Mesendoderm (in vitro differentiated cells): ENCODE data around the gene HES3.

Source experiments
- DNase-seq: peaks from one replicate; pipeline ENCODE4 v3.0.0; 2013
- H2AK5ac ChIP-seq: 2 replicates; pipeline ENCODE4 v1.6.1; 2013; ENCODE audit warnings: low read length, inconsistent platforms
- H2BK120ac ChIP-seq: 2 replicates; pipeline ENCODE4 v1.6.1; 2013; ENCODE audit warnings: low read depth, mild to moderate bottlenecking, low read length, moderate library complexity, mixed read lengths
- H2BK15ac ChIP-seq: replicated peaks from 2 replicates; pipeline ENCODE4 v1.6.1; 2013; ENCODE audit warnings: low read depth, mild to moderate bottlenecking, moderate library complexity
- H2BK5ac ChIP-seq: 2 replicates; pipeline ENCODE4 v1.6.1; 2013; ENCODE audit warnings: low read length, inconsistent platforms
- H3K18ac ChIP-seq: 2 replicates; pipeline ENCODE4 v1.6.1; 2013; ENCODE audit warnings: mild to moderate bottlenecking, low read length, mixed read lengths
- H3K23ac ChIP-seq: one replicate; pipeline ENCODE4 v1.6.1; 2013; ENCODE audit warnings: low read length
- H3K27ac ChIP-seq: 2 replicates; pipeline ENCODE4 v1.5.1; 2013; ENCODE audit warnings: low read depth, mild to moderate bottlenecking, inconsistent platforms, low read length, moderate library complexity
- H3K27me3 ChIP-seq: 2 replicates; pipeline ENCODE4 v1.6.1; 2013; ENCODE audit warnings: low read length, control low read depth, mild to moderate bottlenecking, inconsistent platforms; ENCODE audit not compliant: insufficient read depth, poor library complexity
- H3K36me3 ChIP-seq: 2 replicates; pipeline ENCODE4 v1.6.1; 2013; ENCODE audit warnings: low read length, inconsistent platforms; ENCODE audit not compliant: control insufficient read depth, insufficient read depth
- H3K4ac ChIP-seq: one replicate; pipeline ENCODE4 v1.6.1; 2013; ENCODE audit warnings: low read depth, mild to moderate bottlenecking, low read length, moderate library complexity
- H3K4me1 ChIP-seq: 2 replicates; pipeline ENCODE4 v1.6.1; 2013; ENCODE audit warnings: low read depth, low read length, inconsistent platforms; ENCODE audit not compliant: control insufficient read depth
- H3K4me2 ChIP-seq: 2 replicates; pipeline ENCODE4 v1.6.1; 2013; ENCODE audit warnings: low read length
- H3K4me3 ChIP-seq: 2 replicates; pipeline ENCODE4 v1.5.1; 2013; ENCODE audit warnings: mild to moderate bottlenecking, low read length
- H3K56ac ChIP-seq: one replicate; pipeline ENCODE4 v1.6.1; 2013; ENCODE audit warnings: low read length
- H3K79me1 ChIP-seq: 2 replicates; pipeline ENCODE4 v1.6.1; 2013; ENCODE audit warnings: low read length, inconsistent platforms
- H3K79me2 ChIP-seq: 2 replicates; pipeline ENCODE4 v1.6.1; 2013; ENCODE audit warnings: mild to moderate bottlenecking, low read length; ENCODE audit not compliant: control insufficient read depth, insufficient read depth
- H3K9ac ChIP-seq: 2 replicates; pipeline ENCODE4 v1.6.1; 2013; ENCODE audit warnings: low read length, inconsistent platforms
- H4K5ac ChIP-seq: one replicate; pipeline ENCODE4 v1.6.1; 2013; ENCODE audit warnings: low read length
- H4K8ac ChIP-seq: one replicate; pipeline ENCODE4 v1.6.1; 2013; ENCODE audit warnings: low read depth, mild to moderate bottlenecking, control low read depth, low read length, moderate library complexity
- WGBS: extraction: QIAGEN DNeasy Blood & Tissue Kit; methylation state at CpG from one replicate; pipeline ENCODE4 v1.1.7; 2013; ENCODE audit warnings: low lambda C conversion rate, missing lambda C conversion rate; ENCODE audit not compliant: insufficient coverage; ENCODE audit errors: extremely low coverage; 5-methylcytosine and 5-hydroxymethylcytosine counted together

HES3 gene

GRCh38 chr1:6248161-6248776 is 4.3 kb downstream of the HES3 start:
- H3K27me3 ChIP-seq = peaks cover 39% of the 10 kb centered on the region
- no peak overlapping the region for H3K18ac ChIP-seq
- no peak overlapping the region for H4K8ac ChIP-seq
- H3K4me1 ChIP-seq = no peaks in the 10 kb centered on the region
- no peak overlapping the region for H3K4me3 ChIP-seq
- no peak for DNase-seq
- H3K79me1 ChIP-seq = no peaks in the 10 kb centered on the region
- no peak overlapping the region for H2BK15ac ChIP-seq
- no peak overlapping the region for H3K56ac ChIP-seq
- H3K23ac ChIP-seq = no peak overlapping the region
- no peak overlapping the region for H3K4ac ChIP-seq
- H2AK5ac ChIP-seq = no peak overlapping the region
- no peaks in the 10 kb centered on the region for H3K36me3 ChIP-seq
- H2BK5ac ChIP-seq = no peak overlapping the region
- H3K9ac ChIP-seq = no peak overlapping the region
- H4K5ac ChIP-seq = no peak overlapping the region
- WGBS = no CpG with 5 or more reads among the region's 14 CpGs
- H2BK120ac ChIP-seq = no peak overlapping the region
- H3K27ac ChIP-seq = no peak overlapping the region
- H3K79me2 ChIP-seq = no peaks in the 10 kb centered on the region
- H3K4me2 ChIP-seq = no peak overlapping the region

- no peaks in the 10 kb centered on the region for H3K4me1 ChIP-seq
- no peak overlapping the region for H2BK120ac ChIP-seq
- no peak overlapping the region for H4K8ac ChIP-seq
- H2BK15ac ChIP-seq = no peak overlapping the region
- no peak for DNase-seq
- H3K4me3 ChIP-seq = no peak overlapping the region
- H2BK5ac ChIP-seq = no peak overlapping the region
- H3K18ac ChIP-seq = no peak overlapping the region
- peak overlapping the region; percentile 15 for H3K56ac ChIP-seq
- no peaks in the 10 kb centered on the region for H3K79me2 ChIP-seq
- no peak overlapping the region for H3K4ac ChIP-seq
- H3K4me2 ChIP-seq = no peak overlapping the region
- no peak overlapping the region for H2AK5ac ChIP-seq
- H3K27me3 ChIP-seq = peaks cover 32% of the 10 kb centered on the region
- H4K5ac ChIP-seq = no peak overlapping the region
- H3K23ac ChIP-seq = no peak overlapping the region
- no peak overlapping the region for H3K27ac ChIP-seq
- no peak overlapping the region for H3K9ac ChIP-seq
- WGBS = no CpG with 5 or more reads among the region's 96 CpGs
- no peaks in the 10 kb centered on the region for H3K36me3 ChIP-seq
- H3K79me1 ChIP-seq = no peaks in the 10 kb centered on the region
These were observed 5.2 kb downstream of the HES3 start for GRCh38 chr1:6248932-6249738.

GRCh38 chr1:6249739-6250689 is 6.0 kb downstream of the HES3 start:
- WGBS = no CpG with 5 or more reads among the region's 71 CpGs
- Histone ChIP-seq H3K4ac (no peak overlapping the region), H3K23ac (peak overlapping the region; percentile 98), H4K5ac (no peak overlapping the region), H3K36me3 (no peaks in the 10 kb centered on the region), H4K8ac (no peak overlapping the region), H2BK120ac (no peak overlapping the region), H3K4me3 (no peak overlapping the region), H2BK15ac (no peak overlapping the region), H2BK5ac (no peak overlapping the region), H3K27ac (no peak overlapping the region), H3K79me1 (no peaks in the 10 kb centered on the region), H3K18ac (no peak overlapping the region), H3K27me3 (peaks cover 25% of the 10 kb centered on the region), H3K56ac (peak overlapping the region; percentile 7), H2AK5ac (no peak overlapping the region), H3K79me2 (no peaks in the 10 kb centered on the region), H3K4me2 (no peak overlapping the region), H3K4me1 (no peaks in the 10 kb centered on the region), H3K9ac (no peak overlapping the region)
- no peak for DNase-seq

GRCh38 chr1:6251233-6251632 is 7.3 kb downstream of the HES3 start:
- Histone ChIP-seq H3K56ac (no peak overlapping the region), H3K4me3 (no peak overlapping the region), H2AK5ac (no peak overlapping the region), H3K4me1 (no peaks in the 10 kb centered on the region), H3K4ac (no peak overlapping the region), H3K27ac (no peak overlapping the region), H2BK5ac (no peak overlapping the region), H4K5ac (no peak overlapping the region), H3K23ac (no peak overlapping the region), H3K9ac (no peak overlapping the region), H2BK15ac (no peak overlapping the region), H2BK120ac (no peak overlapping the region), H3K18ac (no peak overlapping the region), H4K8ac (no peak overlapping the region), H3K27me3 (peaks cover 25% of the 10 kb centered on the region), H3K79me2 (no peaks in the 10 kb centered on the region), H3K4me2 (no peak overlapping the region), H3K36me3 (no peaks in the 10 kb centered on the region), H3K79me1 (no peaks in the 10 kb centered on the region)
- DNase-seq = no peak
- no CpG with 5 or more reads among the region's 19 CpGs for WGBS

- H3K4ac ChIP-seq = no peak overlapping the region
- no peak overlapping the region for H3K9ac ChIP-seq
- no CpG with 5 or more reads among the region's 15 CpGs for WGBS
- no peak overlapping the region for H3K4me2 ChIP-seq
- no peak overlapping the region for H2BK120ac ChIP-seq
- no peak overlapping the region for H2AK5ac ChIP-seq
- H3K27me3 ChIP-seq = peaks cover 23% of the 10 kb centered on the region
- H3K27ac ChIP-seq = no peak overlapping the region
- no peak overlapping the region for H3K23ac ChIP-seq
- no peaks in the 10 kb centered on the region for H3K36me3 ChIP-seq
- H3K18ac ChIP-seq = no peak overlapping the region
- no peak overlapping the region for H2BK5ac ChIP-seq
- no peak overlapping the region for H4K8ac ChIP-seq
- H3K56ac ChIP-seq = no peak overlapping the region
- no peaks in the 10 kb centered on the region for H3K79me2 ChIP-seq
- no peaks in the 10 kb centered on the region for H3K4me1 ChIP-seq
- no peak overlapping the region for H4K5ac ChIP-seq
- H3K79me1 ChIP-seq = no peaks in the 10 kb centered on the region
- H3K4me3 ChIP-seq = no peak overlapping the region
- no peak overlapping the region for H2BK15ac ChIP-seq
- no peak for DNase-seq
These were observed 7.8 kb downstream of the HES3 start for GRCh38 chr1:6251681-6252373.
